Mesendoderm (in vitro differentiated cells): ENCODE measurements around the gene RCHY1. TPM values are rescaled to one million over a fixed set of nuclear protein-coding genes. Genes with fewer than 3 reads are reported as not detected.

Source experiments
- DNase-seq: peaks from one replicate; pipeline ENCODE4 v3.0.0; 2013
- H2AK5ac ChIP-seq: 2 replicates; pipeline ENCODE4 v1.6.1; 2013; ENCODE audit warnings: low read length, inconsistent platforms
- H2BK120ac ChIP-seq: 2 replicates; pipeline ENCODE4 v1.6.1; 2013; ENCODE audit warnings: low read depth, mild to moderate bottlenecking, low read length, moderate library complexity, mixed read lengths
- H2BK15ac ChIP-seq: replicated peaks from 2 replicates; pipeline ENCODE4 v1.6.1; 2013; ENCODE audit warnings: low read depth, mild to moderate bottlenecking, moderate library complexity
- H2BK5ac ChIP-seq: 2 replicates; pipeline ENCODE4 v1.6.1; 2013; ENCODE audit warnings: low read length, inconsistent platforms
- H3K18ac ChIP-seq: 2 replicates; pipeline ENCODE4 v1.6.1; 2013; ENCODE audit warnings: mild to moderate bottlenecking, low read length, mixed read lengths
- H3K23ac ChIP-seq: one replicate; pipeline ENCODE4 v1.6.1; 2013; ENCODE audit warnings: low read length
- H3K27ac ChIP-seq: 2 replicates; pipeline ENCODE4 v1.5.1; 2013; ENCODE audit warnings: low read depth, mild to moderate bottlenecking, inconsistent platforms, low read length, moderate library complexity
- H3K27me3 ChIP-seq: 2 replicates; pipeline ENCODE4 v1.6.1; 2013; ENCODE audit warnings: low read length, control low read depth, mild to moderate bottlenecking, inconsistent platforms; ENCODE audit not compliant: insufficient read depth, poor library complexity
- H3K36me3 ChIP-seq: 2 replicates; pipeline ENCODE4 v1.6.1; 2013; ENCODE audit warnings: low read length, inconsistent platforms; ENCODE audit not compliant: control insufficient read depth, insufficient read depth
- H3K4ac ChIP-seq: one replicate; pipeline ENCODE4 v1.6.1; 2013; ENCODE audit warnings: low read depth, mild to moderate bottlenecking, low read length, moderate library complexity
- H3K4me1 ChIP-seq: 2 replicates; pipeline ENCODE4 v1.6.1; 2013; ENCODE audit warnings: low read depth, low read length, inconsistent platforms; ENCODE audit not compliant: control insufficient read depth
- H3K4me2 ChIP-seq: 2 replicates; pipeline ENCODE4 v1.6.1; 2013; ENCODE audit warnings: low read length
- H3K4me3 ChIP-seq: 2 replicates; pipeline ENCODE4 v1.5.1; 2013; ENCODE audit warnings: mild to moderate bottlenecking, low read length
- H3K56ac ChIP-seq: one replicate; pipeline ENCODE4 v1.6.1; 2013; ENCODE audit warnings: low read length
- H3K79me1 ChIP-seq: 2 replicates; pipeline ENCODE4 v1.6.1; 2013; ENCODE audit warnings: low read length, inconsistent platforms
- H3K79me2 ChIP-seq: 2 replicates; pipeline ENCODE4 v1.6.1; 2013; ENCODE audit warnings: mild to moderate bottlenecking, low read length; ENCODE audit not compliant: control insufficient read depth, insufficient read depth
- H3K9ac ChIP-seq: 2 replicates; pipeline ENCODE4 v1.6.1; 2013; ENCODE audit warnings: low read length, inconsistent platforms
- H4K5ac ChIP-seq: one replicate; pipeline ENCODE4 v1.6.1; 2013; ENCODE audit warnings: low read length
- H4K8ac ChIP-seq: one replicate; pipeline ENCODE4 v1.6.1; 2013; ENCODE audit warnings: low read depth, mild to moderate bottlenecking, control low read depth, low read length, moderate library complexity
- WGBS: extraction: QIAGEN DNeasy Blood & Tissue Kit; methylation state at CpG from one replicate; pipeline ENCODE4 v1.1.7; 2013; ENCODE audit warnings: low lambda C conversion rate, missing lambda C conversion rate; ENCODE audit not compliant: insufficient coverage; ENCODE audit errors: extremely low coverage; 5-methylcytosine and 5-hydroxymethylcytosine counted together
- polyA plus RNA-seq, 2 experiments: library from polyadenylated mRNA; stranded (reverse); fragments of 200-250 nt; gene quantifications; one replicate each; pipeline ENCODE4 v1.2.3, GENCODE V29; 2013

Gene RCHY1
- polyA plus RNA-seq (2013, experiment 1 of 2): 60.1 TPM
- polyA plus RNA-seq (2013, experiment 2 of 2): 60.4 TPM

- peak within 1 kb of the TSS; percentile 94 for H3K4me2 ChIP-seq
- peak within 1 kb of the TSS; percentile 68 for H4K8ac ChIP-seq
- H3K56ac ChIP-seq: peak within 1 kb of the TSS; percentile 97
- H2BK120ac ChIP-seq: peak within 1 kb of the TSS; percentile 28
- H3K36me3 ChIP-seq: no peaks in the 10 kb centered on the region
- peaks cover 9% of the 10 kb centered on the region for H3K4me1 ChIP-seq
- H2BK5ac ChIP-seq: peak within 1 kb of the TSS; percentile 62
- peak within 1 kb of the TSS; percentile 94 for H3K4me3 ChIP-seq
- peak within 1 kb of the TSS; percentile 96 for H3K9ac ChIP-seq
- no peak within 1 kb of the TSS for H2BK15ac ChIP-seq
- H3K79me1 ChIP-seq: peaks cover 10% of the 10 kb centered on the region
- no CpG with 5 or more reads among the region's 61 CpGs for WGBS
- no peak within 1 kb of the TSS for H3K4ac ChIP-seq
- H3K27me3 ChIP-seq: no peaks in the 10 kb centered on the region
- H4K5ac ChIP-seq: peak within 1 kb of the TSS; percentile 33
- H3K79me2 ChIP-seq: peaks cover 13% of the 10 kb centered on the region
- H2AK5ac ChIP-seq: no peak within 1 kb of the TSS
- H3K23ac ChIP-seq: peak within 1 kb of the TSS; percentile 83
- peak within 1 kb of the TSS; percentile 82 for H3K27ac ChIP-seq
- peak; percentile 99 for DNase-seq
- peak within 1 kb of the TSS; percentile 64 for H3K18ac ChIP-seq
These were observed at the start of gene RCHY1, which contains the start of gene THAP6 for GRCh38 chr4:75514131-75514948. Gene RCHY1, minus strand, starts transcription at chr4:75514403. Its CDS starts 117 bp downstream, at chr4:75514286. Gene THAP6, plus strand, starts transcription at chr4:75514473. Its CDS starts 980 bp downstream, at chr4:75515453.

GRCh38 chr4:75561789-75562188, 47.6 kb upstream of the RCHY1 start:
- no peak overlapping the region for H2BK5ac ChIP-seq
- H4K5ac ChIP-seq: no peak overlapping the region
- no peak overlapping the region for H3K27ac ChIP-seq
- H3K4ac ChIP-seq: no peak overlapping the region
- no peak overlapping the region for H3K4me3 ChIP-seq
- no peak overlapping the region for H2BK15ac ChIP-seq
- no peaks in the 10 kb centered on the region for H3K27me3 ChIP-seq
- H3K79me1 ChIP-seq: no peaks in the 10 kb centered on the region
- no peak overlapping the region for H3K23ac ChIP-seq
- peak; percentile 96 for DNase-seq
- H3K18ac ChIP-seq: no peak overlapping the region
- H3K56ac ChIP-seq: no peak overlapping the region
- no CpG with 5 or more reads among the region's 8 CpGs for WGBS
- H2AK5ac ChIP-seq: no peak overlapping the region
- H4K8ac ChIP-seq: no peak overlapping the region
- no peak overlapping the region for H2BK120ac ChIP-seq
- H3K9ac ChIP-seq: no peak overlapping the region
- H3K4me2 ChIP-seq: no peak overlapping the region
- no peaks in the 10 kb centered on the region for H3K4me1 ChIP-seq
- H3K36me3 ChIP-seq: no peaks in the 10 kb centered on the region
- H3K79me2 ChIP-seq: no peaks in the 10 kb centered on the region

GRCh38 chr4:75557696-75558095, 43.5 kb upstream of the RCHY1 start:
- H3K56ac ChIP-seq: no peak overlapping the region
- H2BK5ac ChIP-seq: no peak overlapping the region
- no peaks in the 10 kb centered on the region for H3K79me2 ChIP-seq
- no CpG with 5 or more reads among the region's 8 CpGs for WGBS
- H2BK15ac ChIP-seq: no peak overlapping the region
- no peak overlapping the region for H3K27ac ChIP-seq
- H4K8ac ChIP-seq: no peak overlapping the region
- no peaks in the 10 kb centered on the region for H3K27me3 ChIP-seq
- no peaks in the 10 kb centered on the region for H3K79me1 ChIP-seq
- no peak overlapping the region for H3K23ac ChIP-seq
- H4K5ac ChIP-seq: no peak overlapping the region
- H2AK5ac ChIP-seq: no peak overlapping the region
- H3K9ac ChIP-seq: no peak overlapping the region
- no peak for DNase-seq
- no peak overlapping the region for H3K4ac ChIP-seq
- no peak overlapping the region for H3K4me3 ChIP-seq
- H3K4me2 ChIP-seq: no peak overlapping the region
- no peaks in the 10 kb centered on the region for H3K36me3 ChIP-seq
- H3K18ac ChIP-seq: no peak overlapping the region
- no peaks in the 10 kb centered on the region for H3K4me1 ChIP-seq
- H2BK120ac ChIP-seq: no peak overlapping the region

- no peak within 1 kb of the TSS for H3K56ac ChIP-seq
- H2AK5ac ChIP-seq: no peak within 1 kb of the TSS
- H3K79me1 ChIP-seq: no peaks in the 10 kb centered on the region
- no peak within 1 kb of the TSS for H2BK15ac ChIP-seq
- no peak within 1 kb of the TSS for H3K9ac ChIP-seq
- no peak within 1 kb of the TSS for H4K5ac ChIP-seq
- no peak within 1 kb of the TSS for H2BK120ac ChIP-seq
- H3K18ac ChIP-seq: no peak within 1 kb of the TSS
- H3K4ac ChIP-seq: no peak within 1 kb of the TSS
- no peak within 1 kb of the TSS for H3K4me2 ChIP-seq
- no peak within 1 kb of the TSS for H3K4me3 ChIP-seq
- H3K27me3 ChIP-seq: no peaks in the 10 kb centered on the region
- no peaks in the 10 kb centered on the region for H3K4me1 ChIP-seq
- no peak within 1 kb of the TSS for H3K23ac ChIP-seq
- no peaks in the 10 kb centered on the region for H3K36me3 ChIP-seq
- H4K8ac ChIP-seq: no peak within 1 kb of the TSS
- H2BK5ac ChIP-seq: no peak within 1 kb of the TSS
- H3K79me2 ChIP-seq: no peaks in the 10 kb centered on the region
- H3K27ac ChIP-seq: no peak within 1 kb of the TSS
- whole genome bisulfite sequencing: no CpG with 5 or more reads among the region's 9 CpGs
- DNase-seq: peak; percentile 51
These were observed 41.3 kb upstream of the RCHY1 start, which contains the start of gene ODAPH for GRCh38 chr4:75555294-75556164. Gene ODAPH, plus strand, starts transcription at chr4:75556066. Its CDS starts 17 bp downstream, at chr4:75556083.

GRCh38 chr4:75552452-75552851, 38.2 kb upstream of the RCHY1 start:
- Histone ChIP-seq H3K23ac (no peak overlapping the region), H3K79me2 (no peaks in the 10 kb centered on the region), H3K9ac (no peak overlapping the region), H3K4me3 (no peak overlapping the region), H3K79me1 (no peaks in the 10 kb centered on the region), H2AK5ac (no peak overlapping the region), H3K27ac (no peak overlapping the region), H3K56ac (no peak overlapping the region), H3K27me3 (no peaks in the 10 kb centered on the region), H4K8ac (no peak overlapping the region), H2BK5ac (no peak overlapping the region), H3K4me2 (no peak overlapping the region), H2BK120ac (no peak overlapping the region), H4K5ac (no peak overlapping the region), H3K4me1 (no peaks in the 10 kb centered on the region), H3K4ac (no peak overlapping the region), H2BK15ac (no peak overlapping the region), H3K36me3 (no peaks in the 10 kb centered on the region), H3K18ac (no peak overlapping the region)
- DNase-seq: no peak
